VCaP (cell line): ENCODE results near the gene WDR90.

Experiments
- H3K27ac ChIP-seq: fragments of 450-650 bp; 2 replicates; pipeline ENCODE4 v1.5.1; 2017
- TF ChIP-seq, protein P1 (sequence below): fragments of 450-650 bp; conservative IDR thresholded peaks from 2 replicates; pipeline ENCODE4 v1.5.1; 2017; ENCODE audit warnings: mild to moderate bottlenecking, moderate library complexity

The WDR90 gene

DNA sequence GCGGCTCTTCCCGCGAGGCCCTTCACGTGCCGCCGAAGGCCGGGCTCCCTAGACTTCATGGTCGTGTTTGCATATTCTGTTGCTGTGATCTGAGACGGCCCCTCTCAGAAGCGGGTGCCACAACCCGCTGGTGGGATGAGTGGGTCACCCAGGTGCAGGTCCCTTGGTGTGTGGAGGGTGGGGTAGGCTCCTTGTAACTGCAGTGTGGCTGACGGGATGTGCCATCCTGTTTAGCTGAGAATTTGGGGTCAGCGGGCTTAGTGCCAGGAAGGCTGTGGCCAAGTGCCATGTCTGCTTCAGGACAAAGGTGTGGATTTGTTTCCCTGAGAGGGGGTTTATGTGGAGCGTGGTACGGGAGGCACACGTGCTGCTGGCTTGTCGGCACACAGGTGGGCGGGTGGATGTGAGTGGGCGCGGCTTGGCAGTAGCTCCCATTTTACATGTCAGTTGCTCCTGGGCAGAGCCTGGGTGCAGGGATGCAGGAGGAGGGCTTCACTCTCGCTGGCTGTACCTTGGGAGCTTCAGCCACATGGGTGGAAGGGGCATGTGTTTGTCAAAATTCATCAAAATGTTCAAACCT is 27.5 kb upstream of the WDR90 start:
- TF ChIP-seq, protein P1, sequence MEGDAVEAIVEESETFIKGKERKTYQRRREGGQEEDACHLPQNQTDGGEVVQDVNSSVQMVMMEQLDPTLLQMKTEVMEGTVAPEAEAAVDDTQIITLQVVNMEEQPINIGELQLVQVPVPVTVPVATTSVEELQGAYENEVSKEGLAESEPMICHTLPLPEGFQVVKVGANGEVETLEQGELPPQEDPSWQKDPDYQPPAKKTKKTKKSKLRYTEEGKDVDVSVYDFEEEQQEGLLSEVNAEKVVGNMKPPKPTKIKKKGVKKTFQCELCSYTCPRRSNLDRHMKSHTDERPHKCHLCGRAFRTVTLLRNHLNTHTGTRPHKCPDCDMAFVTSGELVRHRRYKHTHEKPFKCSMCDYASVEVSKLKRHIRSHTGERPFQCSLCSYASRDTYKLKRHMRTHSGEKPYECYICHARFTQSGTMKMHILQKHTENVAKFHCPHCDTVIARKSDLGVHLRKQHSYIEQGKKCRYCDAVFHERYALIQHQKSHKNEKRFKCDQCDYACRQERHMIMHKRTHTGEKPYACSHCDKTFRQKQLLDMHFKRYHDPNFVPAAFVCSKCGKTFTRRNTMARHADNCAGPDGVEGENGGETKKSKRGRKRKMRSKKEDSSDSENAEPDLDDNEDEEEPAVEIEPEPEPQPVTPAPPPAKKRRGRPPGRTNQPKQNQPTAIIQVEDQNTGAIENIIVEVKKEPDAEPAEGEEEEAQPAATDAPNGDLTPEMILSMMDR = no peak
- H3K27ac ChIP-seq = no peak overlapping the region

DNA sequence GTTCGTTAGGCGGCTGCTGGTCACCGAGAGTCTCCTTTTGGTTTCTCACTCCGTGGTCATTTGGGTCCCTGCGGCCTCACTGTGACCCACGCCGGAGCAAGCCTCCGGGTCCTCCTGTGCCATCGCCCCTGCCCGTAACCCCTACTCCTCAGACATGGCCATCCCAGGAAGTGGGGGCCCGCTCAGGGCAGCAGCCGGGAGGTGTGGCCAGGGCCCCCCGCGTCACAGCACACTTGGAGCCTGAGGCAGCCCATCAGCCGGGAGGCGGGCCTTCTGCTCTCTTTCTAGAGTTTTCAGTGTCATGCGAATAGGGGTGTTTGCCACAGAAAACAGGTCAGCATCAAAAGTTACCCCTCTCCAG is 26.3 kb upstream of the WDR90 start:
- H3K27ac ChIP-seq = no peak overlapping the region
- TF ChIP-seq, protein P1 = no peak

DNA sequence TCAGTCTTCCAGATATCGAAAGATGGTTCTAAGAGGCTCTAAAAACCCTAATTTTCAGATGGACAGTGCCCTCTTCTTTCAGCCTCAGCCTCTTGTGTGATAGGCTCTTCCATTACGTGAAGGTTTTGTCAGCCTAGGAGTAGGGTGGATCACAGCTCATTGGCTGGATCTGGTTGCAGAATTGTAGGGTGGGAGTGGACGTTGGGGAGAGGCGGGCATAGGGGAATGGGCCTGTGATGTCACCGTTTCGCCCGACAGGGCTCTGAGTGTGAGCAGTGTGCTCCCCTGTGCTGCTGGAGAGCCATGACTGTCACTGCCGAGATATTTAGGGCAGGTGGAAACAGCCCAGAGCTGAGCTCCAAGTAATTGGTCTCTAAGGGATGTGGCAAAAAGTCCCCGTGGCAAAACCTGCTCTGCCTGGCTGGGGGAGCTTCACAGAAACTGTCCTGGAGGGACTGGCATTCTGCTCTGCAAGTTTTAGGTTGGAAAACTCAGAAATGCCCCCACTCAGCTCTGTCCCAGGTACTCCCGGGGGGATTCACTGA is 24.6 kb upstream of the WDR90 start:
- TF ChIP-seq, protein P1 = no peak
- no peak overlapping the region for H3K27ac ChIP-seq

DNA sequence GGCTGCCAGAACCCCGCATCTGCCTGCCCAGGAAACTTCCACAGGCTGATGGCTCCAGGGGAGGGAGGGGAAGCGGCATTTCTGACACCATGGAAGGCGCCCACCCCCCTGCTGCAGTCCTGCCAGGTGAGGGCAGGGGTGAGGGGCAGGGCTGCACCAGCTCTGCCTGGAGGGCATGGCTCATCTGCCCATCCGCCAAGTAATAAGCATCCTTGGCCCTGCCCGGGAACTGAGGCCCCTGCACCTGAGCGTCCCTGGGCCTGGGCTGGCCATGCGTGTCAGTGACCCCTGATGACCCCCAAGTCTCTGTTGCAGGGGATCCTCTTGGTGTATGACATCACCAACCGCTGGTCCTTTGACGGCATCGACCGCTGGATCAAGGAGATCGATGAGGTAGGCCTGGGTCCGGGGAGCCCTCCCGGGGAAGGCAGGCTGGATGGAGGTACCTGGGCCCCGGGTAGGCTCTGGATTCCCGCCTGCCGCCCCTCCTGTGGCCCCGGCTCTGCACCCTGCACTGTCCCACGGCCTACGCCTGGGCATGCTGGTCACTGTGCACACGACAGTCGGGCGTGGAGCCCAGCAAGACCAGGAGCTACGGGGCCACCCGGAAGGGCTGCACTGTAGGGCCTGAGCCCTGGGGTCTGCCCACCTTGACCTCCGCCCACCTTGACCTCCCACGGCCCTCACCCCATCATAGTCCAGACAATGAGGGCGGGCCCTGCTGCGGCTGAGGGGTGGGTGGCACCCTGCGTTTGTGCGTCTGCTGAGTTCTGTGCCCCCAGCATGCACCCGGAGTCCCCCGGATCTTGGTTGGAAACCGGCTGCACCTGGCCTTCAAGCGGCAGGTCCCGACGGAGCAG is 23.8 kb upstream of the WDR90 start:
- TF ChIP-seq, protein P1 = no peak
- no peak overlapping the region for H3K27ac ChIP-seq

DNA sequence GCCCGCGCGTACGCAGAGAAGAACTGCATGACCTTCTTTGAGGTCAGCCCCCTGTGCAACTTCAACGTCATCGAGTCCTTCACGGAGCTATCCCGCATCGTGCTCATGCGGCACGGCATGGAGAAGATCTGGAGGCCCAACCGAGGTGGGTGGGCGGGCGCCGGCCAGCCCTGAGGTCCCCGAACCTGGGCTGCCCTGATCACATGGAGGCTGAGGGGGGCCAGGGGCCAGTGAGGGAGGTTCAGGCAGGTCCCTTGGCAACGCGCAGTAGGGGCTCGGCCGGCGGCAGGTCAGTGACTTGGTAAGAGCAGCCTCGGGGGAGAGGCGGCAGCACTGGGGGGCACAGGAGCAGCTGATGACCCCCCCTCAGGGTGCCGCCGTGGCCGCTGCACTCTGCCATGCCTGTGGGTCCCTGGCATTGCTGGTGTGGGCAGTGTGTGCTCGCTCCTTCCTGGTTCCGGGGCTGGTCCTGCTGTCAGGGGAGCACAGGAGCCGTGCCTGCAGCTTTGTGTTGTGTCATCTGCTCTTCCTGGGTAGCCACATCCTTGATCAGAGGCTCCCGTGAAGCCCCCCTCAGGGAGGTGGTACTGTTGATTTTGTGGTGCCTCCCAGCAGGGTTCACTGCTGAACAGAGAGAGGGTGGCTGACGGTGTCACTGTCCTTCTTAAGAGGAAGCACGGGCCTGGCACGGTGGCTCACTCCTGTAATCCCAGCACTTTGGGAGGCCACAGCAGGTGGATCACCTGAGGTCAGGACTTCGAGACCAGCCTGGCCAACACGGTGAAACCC is 23.0 kb upstream of the WDR90 start:
- H3K27ac ChIP-seq = no peak overlapping the region

DNA sequence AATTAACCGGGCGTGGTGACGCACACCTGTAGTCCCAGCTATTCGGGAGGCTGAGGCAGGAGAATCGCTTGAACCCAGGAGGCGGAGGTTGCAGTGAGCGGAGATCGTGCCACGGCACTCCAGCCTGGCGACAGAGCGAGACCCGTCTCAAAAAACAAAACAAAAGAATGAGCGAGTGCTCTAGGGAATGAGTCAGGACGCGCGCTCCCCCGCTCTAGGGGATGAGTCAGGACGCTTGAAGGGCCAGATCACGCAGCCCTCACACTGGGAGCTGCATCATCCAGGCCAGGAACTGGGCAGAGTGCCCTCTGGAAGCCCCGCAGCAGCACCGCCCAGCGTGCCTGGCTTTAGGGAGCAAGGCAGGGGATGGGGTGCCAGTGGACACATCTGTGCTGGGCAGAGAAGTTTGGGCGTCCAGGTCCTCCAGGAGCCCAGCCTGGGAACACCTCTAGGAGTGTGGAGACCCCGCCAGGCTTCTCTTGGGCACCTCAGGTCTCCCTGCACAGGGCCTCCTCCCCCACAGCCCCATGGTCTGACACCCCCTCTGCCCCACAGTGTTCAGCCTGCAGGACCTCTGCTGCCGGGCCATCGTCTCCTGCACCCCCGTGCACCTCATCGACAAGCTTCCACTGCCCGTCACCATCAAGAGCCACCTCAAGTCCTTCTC is 22.2 kb upstream of the WDR90 start:
- H3K27ac ChIP-seq = no peak overlapping the region
- TF ChIP-seq, protein P1 = no peak

More for the DNA sequence above, 23.0 kb upstream of the WDR90 start:
- TF ChIP-seq, protein P1 = no peak
